ENCODE data around the gene BMF.

Gene BMF

DNA sequence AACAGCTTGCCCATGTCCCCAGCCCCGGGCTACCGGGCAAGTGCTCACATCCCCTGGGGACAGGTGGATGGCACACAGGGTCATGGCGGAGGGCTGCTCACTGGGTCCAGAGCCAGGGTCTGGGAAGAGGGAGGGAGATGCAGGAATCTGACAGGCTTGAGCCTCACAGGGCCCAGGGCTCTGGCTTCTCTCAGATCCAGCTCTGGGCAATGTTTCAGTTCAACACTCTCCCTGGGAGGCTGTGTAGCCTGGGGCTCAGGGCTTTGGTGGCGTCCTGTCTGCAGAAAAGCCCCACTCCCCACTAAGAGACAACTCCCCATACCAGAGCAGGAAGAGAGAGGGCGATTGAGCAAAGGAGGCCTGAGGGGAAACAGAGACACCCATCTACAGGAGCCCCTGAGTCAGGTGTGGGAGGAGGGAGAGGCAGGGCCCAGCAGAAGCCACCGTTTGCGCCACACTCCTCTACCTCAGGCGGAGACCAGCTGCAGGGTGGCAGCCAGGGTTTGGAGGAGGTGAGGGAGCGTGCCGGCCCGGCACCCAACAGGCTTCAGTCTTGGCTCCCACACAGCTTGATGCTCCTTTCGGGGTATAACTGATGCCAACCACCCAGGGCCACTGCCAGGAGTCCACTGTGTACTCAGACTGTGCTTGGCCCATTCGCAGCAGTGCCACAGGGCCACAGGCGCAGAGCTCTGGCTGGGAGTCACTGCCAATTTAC is 52.9 kb downstream of the BMF start:
- no peak for DNase-seq (ENCODE audit: low read depth in 2 of 2)

DNA sequence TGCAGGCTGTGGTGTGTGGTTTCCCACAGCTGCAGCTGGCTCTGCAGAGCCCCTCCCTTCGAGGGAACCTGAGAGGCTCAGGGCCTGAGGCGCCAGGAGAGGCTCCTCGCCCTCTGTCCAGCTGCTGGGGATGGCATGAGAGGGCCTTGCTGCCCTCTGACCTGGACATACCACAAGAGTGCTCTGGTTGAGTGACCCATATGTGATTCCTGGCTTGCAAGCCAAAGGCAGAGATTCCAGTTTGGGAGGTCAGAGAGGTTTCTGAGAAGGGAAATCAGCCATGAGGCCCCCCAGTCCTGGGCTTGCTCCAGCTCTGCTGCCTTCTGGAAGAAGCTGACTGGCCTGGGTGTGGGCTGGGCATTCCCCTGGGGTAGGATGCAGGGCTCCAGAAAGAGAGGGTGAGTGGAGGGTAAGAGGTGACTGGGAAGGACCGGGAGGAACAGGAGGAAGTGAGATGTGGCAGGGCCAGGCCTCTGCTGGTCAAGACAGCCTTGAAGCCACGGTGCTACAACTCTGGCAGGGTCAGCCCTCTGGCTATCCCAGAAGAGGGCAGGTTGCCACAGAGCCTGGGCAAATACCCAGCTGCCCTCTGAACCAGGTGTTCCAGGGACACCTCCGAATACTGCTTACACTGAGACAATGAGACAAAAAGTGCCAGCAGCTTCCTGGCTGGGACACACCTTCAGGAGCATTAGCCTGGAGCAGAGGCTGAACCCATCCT is 53.7 kb downstream of the BMF start:
- TF ChIP-seq, protein P1, sequence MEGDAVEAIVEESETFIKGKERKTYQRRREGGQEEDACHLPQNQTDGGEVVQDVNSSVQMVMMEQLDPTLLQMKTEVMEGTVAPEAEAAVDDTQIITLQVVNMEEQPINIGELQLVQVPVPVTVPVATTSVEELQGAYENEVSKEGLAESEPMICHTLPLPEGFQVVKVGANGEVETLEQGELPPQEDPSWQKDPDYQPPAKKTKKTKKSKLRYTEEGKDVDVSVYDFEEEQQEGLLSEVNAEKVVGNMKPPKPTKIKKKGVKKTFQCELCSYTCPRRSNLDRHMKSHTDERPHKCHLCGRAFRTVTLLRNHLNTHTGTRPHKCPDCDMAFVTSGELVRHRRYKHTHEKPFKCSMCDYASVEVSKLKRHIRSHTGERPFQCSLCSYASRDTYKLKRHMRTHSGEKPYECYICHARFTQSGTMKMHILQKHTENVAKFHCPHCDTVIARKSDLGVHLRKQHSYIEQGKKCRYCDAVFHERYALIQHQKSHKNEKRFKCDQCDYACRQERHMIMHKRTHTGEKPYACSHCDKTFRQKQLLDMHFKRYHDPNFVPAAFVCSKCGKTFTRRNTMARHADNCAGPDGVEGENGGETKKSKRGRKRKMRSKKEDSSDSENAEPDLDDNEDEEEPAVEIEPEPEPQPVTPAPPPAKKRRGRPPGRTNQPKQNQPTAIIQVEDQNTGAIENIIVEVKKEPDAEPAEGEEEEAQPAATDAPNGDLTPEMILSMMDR (IDR thresholded peaks at IDR 0.05; ENCODE audit: low read depth, low read length) = no peak
- H3K4me3 ChIP-seq (replicated peaks in 1 of 2; ENCODE audit: low read depth in 2 of 2, low read length in 2 of 2) = no peak overlapping the region
- DNase-seq (ENCODE audit: low read depth in 2 of 2) = peak in 1 of 2 donors; percentile 33

More for the DNA sequence above, 52.9 kb downstream of the BMF start:
- no peak overlapping the region for H3K4me3 ChIP-seq (replicated peaks in 1 of 2; ENCODE audit: low read depth in 2 of 2, low read length in 2 of 2)
- TF ChIP-seq, protein P1 (IDR thresholded peaks at IDR 0.05; ENCODE audit: low read depth, low read length) = no peak

DNA sequence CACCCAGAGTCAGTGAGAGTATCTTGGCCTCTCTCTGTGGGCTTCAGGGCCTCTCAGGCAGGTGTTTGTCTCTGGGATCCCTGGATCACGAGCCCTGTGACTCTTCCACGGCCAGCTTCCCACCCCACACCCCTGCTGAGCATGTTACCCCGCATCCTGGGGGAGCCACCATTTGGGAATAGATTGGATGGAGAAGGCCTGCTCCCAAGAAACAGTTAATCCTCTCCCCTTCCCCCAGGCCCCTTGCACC is 54.1 kb downstream of the BMF start:
- no peak for DNase-seq (ENCODE audit: low read depth in 2 of 2)
- TF ChIP-seq, protein P1 (IDR thresholded peaks at IDR 0.05; ENCODE audit: low read depth, low read length) = no peak
- no peak overlapping the region for H3K4me3 ChIP-seq (replicated peaks in 1 of 2; ENCODE audit: low read depth in 2 of 2, low read length in 2 of 2)

DNA sequence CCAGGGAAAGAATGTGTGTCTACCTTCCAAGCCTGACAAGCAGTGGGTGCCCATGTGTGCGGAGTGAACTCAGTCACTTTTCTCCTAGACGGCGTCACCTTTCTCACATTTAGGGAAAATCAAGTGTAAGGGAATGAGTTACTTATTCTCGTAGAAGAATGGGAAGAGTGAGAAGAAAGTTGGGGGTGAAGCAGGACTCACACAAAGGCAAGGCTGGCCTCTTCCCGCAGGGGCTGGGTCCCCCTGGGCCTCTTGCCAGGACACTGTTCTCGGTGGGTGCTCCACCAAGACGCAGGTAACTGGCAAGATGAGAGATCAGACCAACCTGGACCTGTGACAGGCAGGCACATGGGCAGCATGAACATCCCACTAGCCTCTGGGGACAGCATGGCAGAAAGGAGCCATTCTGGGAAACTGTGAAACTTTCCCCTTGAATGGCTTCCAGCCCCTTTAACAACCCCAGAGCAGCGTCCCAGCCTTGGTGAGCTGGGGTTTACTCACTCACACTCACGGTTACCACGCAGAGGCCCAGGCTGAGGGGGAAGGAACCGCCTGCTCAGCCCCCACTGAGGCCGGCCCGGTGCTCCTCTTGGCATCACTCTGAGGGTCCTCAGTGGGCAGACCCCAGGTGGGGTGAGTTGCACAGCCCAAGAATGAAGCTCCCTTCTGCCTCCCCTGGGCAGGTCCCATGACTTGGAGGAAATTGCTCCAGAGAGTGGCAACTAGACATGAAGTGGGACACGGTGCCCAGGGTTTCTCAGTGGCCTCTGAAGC is 54.7 kb downstream of the BMF start:
- H3K4me3 ChIP-seq (replicated peaks in 1 of 2; ENCODE audit: low read depth in 2 of 2, low read length in 2 of 2) = no peak overlapping the region
- TF ChIP-seq, protein P1 (IDR thresholded peaks at IDR 0.05; ENCODE audit: low read depth, low read length) = no peak
- no peak for DNase-seq (ENCODE audit: low read depth in 2 of 2)

DNA sequence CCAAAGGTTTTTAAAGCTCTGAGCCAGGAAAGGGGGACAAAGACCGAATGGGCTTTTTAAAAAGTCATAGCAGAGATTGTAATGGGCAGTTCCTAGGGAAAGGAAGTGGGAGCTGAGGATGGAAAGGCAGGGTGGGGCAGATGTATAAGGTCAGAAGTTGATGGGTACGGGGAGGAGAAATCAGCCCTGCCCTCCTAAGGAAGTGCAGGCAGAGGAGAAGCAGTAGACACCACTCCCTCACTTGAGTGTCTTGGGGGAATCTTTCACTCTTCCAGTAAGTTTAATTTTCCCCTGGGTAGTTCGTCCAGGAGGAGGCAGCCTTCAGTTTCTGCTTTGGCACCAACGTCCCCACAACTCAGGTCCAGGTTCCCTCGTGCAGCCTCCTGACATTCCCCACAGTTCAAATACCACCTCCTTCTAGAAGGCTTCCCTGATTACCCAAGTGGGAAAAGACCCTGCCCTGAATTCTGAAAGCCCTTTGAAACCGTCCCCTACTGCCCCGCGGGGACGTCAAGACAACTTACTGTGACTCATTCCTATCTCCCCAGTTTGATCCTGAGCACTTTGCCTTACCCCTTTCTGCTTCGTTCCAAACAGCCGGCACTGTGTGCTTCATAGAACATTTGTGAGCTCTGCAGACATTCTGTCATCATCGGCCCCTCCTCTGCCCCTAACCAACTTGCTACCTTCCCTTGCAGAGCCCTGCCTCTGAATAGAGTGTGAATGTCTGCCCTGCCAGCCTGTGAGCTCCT is 55.4 kb downstream of the BMF start:
- H3K4me3 ChIP-seq (replicated peaks in 1 of 2; ENCODE audit: low read depth in 2 of 2, low read length in 2 of 2) = no peak overlapping the region
- no peak for DNase-seq (ENCODE audit: low read depth in 2 of 2)
- TF ChIP-seq, protein P1 (IDR thresholded peaks at IDR 0.05; ENCODE audit: low read depth, low read length) = no peak

DNA sequence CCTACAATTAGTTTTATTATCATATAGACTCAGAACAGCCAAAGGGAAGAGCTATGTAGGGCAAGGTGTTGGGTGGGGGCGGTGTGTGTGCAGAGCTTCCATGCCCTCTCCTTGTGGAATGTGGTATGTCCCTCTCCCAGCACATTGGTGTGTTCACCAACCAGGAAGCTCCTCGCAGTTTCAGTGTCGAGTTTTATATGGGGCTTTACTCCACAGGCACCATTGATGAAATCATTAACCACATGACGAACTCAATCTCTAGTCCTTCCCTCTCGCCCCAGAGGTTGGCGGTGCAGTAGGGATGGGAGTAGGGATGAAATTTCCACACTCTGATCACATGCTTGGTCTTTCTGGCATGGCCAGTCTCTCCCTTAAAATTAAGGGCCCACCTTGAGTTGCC is 56.1 kb downstream of the BMF start:
- no peak overlapping the region for H3K4me3 ChIP-seq (replicated peaks in 1 of 2; ENCODE audit: low read depth in 2 of 2, low read length in 2 of 2)
- DNase-seq (ENCODE audit: low read depth in 2 of 2) = no peak
- TF ChIP-seq, protein P1 (IDR thresholded peaks at IDR 0.05; ENCODE audit: low read depth, low read length) = no peak

Data from cardiac fibroblast (primary cell).